Mesenteric fat pad (tissue), 1 donor: ENCODE data around the gene SHISA7. TPM values are rescaled to one million over a fixed set of nuclear protein-coding genes. Genes with fewer than 3 reads are reported as not detected.
"Not testable (repeated sequence)": the region's sequence is repeated elsewhere in the genome, so short reads cannot be mapped to it uniquely, and the experiment has no call there.

Source experiments
- DNase-seq: peaks from one replicate; pipeline ENCODE4 v3.0.0-alpha.2; 2020; ENCODE audit warnings: low spot score
- total RNA-seq: library from RNA; stranded (reverse); fragmentation: NEBNext Ultra II Directional; extraction: Animal tissue kit (Norgen Biotek cat#: 25700); gene quantifications from one replicate; pipeline ENCODE4 v1.2.1, GENCODE V29; 2021
- donor health status: DM: yes; HTN: yes; CAD: no.

Gene SHISA7
- total RNA-seq, 1 donor from 2014 or later = not detected

DNA sequence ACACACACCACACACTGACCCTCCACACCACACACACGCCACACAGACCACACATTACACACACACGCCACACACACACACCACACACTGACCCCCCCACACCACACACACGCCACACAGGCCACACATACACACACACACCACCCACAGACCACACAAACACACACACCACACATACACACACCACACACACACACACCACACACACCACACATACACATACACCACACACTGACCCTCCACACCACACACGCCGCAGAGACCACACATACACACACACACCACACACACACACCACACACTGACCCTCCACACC, 5.0 kb upstream of the SHISA7 start:
- not testable (repeated sequence) for DNase-seq

DNA sequence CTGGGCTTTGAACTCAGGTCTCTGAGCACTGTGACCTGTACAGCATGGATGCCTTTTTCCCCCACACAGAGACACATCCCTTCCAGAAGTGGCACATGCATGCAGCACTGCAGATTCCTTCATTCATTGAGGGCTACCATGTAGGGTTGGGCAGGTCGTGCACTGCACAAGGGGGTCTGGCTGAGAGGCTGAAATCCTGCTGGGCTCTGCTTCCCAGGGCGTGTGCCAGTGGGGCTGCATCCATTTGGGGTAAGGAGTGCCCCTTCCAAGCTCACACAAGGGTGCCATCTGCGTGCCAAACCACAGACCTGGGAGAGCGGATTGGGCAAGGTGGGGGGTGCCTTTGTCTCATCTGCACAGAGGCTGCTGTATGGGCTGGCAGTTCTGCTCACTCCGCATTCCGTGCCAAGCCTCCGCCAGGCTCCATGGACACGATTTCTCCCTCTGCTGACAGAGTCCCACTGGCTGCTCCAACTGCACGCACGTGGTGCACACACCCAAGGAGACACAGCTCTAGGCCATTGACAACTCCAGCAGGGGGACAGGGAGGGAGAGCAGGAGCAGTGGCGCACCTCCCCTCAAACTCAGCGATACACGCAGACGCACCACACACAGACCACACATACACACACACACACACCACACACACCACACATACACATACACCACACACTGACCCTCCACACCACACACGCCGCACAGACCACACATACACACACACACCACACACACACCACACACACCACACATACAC, 4.5 kb upstream of the SHISA7 start:
- no peak for DNase-seq

DNA sequence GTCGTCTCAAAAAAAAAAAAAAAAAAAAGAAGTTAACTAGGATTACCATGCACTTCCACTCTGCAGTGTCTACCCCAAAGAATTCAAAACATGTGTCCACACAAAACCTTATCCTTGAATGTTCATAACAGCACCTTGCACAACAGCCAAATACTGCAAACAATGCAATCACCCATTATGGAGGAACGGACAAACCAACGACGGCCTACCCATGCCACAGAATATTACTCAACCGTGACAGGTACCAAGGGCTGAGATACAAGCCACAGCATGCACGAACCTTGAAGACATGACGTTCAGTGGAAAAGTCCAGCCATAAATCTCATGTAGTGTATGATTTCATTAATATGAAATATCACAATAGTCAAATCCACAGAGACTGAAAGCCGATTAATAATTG, 3.0 kb upstream of the SHISA7 start:
- DNase-seq = no peak

DNA sequence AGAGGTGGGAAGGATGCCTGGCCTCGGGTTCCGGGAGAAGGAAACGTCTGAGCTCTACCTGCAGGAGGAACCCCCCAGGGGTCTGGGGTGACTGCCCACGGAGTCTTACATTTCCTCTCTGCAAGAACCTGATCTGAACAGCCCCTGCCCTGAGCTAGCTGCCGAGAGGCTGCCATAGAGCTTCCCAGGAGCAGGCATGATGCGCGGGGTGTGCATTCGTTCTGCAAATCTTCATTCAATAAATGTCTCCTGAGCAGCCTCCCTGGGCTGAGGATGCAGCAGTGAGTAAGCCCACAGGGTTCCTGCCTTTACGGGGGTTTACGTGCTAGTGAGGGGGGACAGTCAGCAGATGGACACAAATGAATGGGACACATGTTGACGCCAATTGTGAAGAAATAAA, 1.5 kb upstream of the SHISA7 start:
- DNase-seq = no peak

DNA sequence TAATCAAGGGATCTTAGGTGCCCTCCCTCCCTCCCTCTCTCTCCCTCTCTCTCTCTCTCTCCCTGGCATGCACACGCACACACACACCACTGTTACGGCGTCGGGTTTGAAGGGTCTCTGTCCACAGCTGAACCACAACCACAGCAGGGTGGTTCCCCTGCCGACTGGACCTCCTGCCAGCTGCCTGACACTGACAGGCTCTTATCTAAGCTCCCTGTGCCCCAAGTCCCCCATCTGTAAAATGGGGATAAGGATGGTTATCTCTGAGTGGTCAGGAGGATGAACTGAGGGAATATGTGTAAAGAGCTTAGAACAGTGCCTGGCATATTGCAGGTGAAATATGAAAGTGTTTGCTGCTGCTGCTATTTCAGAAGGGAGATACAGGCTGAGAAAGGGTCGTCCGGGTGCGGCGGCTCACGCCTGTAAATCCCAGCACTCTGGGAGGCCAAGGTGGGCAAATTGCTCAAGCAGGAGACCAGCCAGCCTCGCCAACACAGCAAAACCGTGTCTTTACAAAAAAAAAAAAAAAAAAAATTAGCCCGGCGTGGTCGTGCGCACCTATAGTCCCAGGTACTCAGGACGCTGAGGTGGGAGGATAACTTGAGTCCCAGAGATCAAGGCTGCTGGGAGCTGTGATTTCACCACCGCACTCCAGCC, 852 bp upstream of the SHISA7 start:
- DNase-seq = no peak

DNA sequence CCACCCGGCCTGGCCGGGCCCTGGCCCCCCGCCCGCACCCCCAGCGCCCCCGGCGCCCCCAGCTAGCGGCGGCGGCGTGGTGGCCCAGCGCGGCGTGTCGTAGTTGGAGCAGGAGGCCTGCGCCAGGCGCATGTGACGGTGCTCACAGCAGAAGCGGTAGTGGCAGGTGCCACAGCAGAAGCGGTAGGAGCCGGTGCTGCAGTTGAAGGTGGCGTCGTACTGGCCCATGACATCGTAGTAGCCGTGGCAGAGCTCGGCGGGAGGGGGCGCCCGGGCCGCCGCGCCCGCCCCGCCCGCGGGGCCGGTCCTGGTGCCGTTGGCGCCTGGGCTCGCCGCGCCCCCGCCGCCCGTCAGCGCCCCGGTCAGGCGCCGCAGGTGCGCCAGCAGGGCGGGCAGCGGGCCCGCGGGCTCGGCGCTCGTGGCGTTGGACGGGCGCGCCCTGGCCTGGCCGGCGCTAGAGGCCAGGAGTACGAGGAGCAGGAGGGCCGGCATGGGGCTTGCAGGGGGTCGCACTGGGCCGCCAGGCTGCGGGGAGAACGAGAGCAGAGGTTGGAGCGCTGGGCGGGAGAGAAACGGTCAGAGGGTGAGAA, 633 bp downstream of the SHISA7 start:
- no peak for DNase-seq

DNA sequence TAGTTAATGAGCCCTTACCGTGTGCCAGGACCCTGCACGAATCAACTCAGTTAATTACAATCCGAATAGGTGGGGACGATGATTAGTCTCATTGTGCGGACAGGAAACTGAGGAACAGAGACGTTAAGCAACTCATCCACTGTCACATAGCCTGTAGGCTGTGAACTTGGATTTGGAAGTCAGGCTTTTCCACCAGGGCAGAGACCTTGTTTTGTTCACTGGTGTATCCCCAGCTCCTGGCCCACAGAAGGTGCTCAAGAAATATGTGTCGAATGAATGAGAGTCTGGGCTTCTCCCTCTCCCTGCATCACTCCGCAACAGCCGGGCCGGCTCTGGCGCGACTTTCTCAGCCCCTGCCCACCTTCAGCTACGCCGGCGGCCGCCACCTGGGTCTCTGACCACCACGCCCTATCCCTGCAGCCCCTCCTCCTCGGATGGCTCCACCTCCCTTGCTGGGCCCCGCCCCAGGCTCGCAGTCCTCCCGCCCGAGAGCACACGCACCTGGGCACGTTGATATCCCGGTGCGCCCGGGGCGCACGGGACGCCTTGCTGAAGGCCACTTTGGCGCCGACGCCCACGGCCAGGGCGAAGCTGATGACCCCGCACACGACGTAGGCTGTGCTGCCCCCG, 1.3 kb downstream of the SHISA7 start:
- no peak for DNase-seq

DNA sequence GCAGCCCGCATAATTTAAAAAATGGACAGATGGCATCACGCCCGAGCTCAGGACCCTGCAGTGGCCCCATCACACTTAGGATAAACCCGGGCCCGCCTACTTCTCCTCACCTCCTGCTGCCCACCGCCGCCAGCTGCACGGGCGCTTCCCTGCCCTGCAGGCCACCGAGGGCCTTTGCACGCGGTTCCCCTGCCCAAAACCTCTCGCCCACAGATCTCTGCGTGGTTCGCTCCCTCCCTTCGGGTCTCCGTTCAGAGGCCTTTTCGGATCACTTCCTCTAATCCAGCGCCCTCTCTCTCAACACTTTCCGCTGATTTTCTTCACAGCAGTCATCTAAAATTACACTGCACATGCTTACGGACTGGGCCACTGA, 1.8 kb downstream of the SHISA7 start:
- no peak for DNase-seq

DNA sequence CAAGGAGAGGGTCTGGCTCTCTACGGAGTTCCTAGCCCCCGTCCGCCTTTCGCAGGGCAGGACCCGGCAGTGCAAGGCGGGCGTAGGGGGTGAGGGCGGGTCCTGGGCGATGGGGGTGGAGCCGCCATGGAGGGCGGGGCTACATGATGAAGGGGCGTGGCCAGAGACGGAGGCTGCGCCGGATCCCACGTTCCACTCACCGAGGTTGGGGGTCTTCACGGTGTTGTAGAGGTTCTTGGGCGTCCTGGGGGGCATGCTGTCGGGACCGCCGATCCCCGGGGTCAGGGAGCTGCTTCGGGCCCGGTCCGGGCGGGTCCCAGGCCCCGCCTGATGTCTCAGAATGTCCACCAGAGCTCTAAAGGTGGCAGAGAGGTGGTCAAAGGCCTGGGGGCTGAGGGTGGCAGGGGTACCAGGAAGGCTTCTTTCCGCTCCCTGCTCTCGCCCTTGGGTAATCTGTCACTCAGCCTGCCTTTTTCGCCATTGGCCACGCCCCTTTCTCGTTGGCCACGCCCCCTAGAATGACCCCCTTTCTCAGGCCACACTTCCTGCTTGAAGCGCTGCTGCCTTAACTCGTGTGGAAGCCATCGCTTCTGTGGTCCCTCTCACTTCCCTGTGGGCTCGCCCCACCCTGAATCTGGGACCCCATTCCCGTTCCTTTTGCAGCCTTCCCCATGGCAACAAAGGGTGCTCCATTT, 2.5 kb downstream of the SHISA7 start:
- no peak for DNase-seq

DNA sequence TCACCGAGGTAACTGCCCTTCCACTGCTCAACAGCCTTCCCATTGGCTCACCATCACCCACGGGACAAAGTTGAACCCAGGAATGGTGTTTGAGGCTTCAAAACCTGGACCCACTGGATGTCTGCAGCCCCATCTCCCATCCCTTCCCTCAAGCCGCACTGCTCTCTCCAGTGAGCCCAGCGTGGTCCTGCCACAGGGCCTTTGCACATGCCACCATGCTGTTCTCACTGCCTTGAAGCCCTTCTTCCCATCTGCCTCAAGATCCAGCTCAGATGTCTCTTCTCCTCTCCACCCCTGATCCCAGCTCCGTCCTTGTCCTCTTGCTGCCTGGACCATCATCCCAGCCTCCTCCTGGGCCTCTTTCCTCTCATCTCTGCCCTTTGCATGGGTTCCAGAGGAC, 4.0 kb downstream of the SHISA7 start:
- DNase-seq = no peak

DNA sequence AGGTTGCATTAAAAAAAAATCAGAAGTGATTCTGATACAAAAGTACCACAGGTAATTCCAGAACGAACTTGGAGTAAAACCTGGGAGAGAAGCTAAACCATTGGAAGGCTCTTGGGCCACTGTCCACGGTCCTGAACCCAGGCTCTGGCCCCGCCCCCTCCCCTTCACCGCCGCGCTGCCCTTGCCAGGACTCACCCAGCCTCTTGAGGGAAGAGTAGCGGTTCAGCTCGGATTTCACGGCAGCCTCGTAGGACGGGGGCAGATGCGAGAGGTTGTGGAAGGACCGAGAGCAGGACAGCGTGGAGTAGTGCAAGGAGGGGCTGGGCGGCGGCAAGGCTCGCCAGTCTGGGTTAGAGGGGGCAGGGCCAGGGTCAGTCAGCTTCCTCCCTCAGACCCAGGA, 5.7 kb downstream of the SHISA7 start:
- no peak for DNase-seq

DNA sequence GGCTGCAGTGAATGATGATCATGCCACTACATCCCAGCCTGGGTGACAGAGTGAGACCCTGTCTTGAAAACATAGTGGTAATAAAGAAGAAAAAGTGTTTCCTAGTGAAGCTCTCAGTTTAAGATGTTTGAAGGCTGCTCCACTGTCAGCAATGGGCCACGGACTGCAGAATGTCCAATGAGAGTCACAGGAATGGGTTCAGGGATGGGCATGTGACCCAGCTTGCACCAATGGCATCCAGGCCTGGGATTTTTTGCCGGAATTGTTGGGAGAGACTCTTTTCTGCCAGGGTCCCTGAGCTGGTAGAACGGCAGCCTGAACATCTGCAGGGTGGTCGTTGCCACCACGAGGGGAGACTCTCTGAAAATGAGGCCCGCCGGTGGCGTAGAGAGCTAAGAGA, 6.3 kb downstream of the SHISA7 start:
- DNase-seq = no peak

DNA sequence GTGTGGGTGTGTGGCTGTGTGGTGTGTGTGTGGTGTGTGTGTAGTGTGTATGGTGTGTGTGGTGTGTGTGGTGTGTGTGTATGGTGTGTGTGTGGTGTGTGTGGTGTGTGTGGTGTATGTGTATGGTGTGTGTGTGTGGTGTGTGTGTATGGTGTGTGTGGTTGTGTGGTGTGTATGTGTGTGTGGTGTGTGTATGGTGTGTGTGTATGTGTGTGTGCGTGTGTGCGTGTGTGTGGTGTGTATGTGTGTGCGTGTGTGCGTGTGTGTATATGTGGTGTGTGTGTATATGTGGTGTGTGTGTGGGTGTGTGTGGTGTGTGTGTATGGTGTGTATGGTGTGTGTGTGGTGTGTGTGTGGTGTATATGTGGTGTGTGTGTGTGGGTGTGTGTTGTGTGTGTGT, 8.1 kb downstream of the SHISA7 start:
- no peak for DNase-seq

DNA sequence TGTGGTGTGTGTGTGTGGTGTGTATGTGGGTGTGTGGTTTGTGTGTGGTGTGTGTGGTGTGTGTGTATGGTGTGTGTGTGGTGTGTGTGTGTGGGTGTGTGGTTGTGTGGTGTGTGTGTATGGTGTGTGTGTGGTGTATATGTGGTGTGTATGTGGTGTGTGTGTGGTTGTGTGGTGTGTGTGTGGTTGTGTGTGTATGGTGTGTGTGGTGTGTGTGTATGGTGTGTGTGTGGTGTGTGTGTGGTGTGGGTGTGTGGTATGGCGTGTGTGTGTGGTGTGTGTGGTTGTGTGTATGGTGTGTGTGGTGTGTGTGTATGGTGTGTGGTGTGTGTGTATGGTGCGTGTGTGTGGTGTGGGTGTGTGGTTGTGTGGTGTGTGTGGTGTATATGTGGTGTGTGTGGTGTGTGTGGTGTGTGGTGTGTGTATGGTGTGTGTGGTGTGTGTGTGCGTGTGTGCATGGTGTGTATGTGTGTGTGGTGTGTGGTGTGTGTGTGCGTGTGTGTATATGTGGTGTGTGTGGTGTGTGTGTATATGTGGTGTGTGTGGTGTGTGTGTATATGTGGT, 8.7 kb downstream of the SHISA7 start:
- no peak for DNase-seq

DNA sequence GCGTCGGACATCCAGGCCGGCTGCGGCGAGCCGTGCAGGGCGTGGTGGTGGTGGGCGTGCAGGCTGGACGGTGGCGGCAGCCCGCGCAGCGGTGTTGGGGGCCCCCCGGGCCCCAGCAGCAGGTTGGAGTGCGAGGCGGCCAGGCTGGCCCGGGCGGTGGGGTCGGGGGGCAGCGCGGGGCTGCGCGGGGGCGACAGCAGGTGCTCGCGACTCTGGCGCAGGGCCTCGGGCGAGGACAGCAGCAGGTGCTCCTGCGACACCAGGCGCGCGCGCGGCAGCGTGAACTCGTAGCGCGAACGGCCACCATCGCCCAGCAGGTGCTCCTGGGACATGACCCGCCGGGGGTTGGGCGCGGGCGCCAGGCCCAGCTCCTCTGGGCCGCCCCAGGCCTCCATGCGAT, 9.8 kb downstream of the SHISA7 start:
- no peak for DNase-seq

DNA sequence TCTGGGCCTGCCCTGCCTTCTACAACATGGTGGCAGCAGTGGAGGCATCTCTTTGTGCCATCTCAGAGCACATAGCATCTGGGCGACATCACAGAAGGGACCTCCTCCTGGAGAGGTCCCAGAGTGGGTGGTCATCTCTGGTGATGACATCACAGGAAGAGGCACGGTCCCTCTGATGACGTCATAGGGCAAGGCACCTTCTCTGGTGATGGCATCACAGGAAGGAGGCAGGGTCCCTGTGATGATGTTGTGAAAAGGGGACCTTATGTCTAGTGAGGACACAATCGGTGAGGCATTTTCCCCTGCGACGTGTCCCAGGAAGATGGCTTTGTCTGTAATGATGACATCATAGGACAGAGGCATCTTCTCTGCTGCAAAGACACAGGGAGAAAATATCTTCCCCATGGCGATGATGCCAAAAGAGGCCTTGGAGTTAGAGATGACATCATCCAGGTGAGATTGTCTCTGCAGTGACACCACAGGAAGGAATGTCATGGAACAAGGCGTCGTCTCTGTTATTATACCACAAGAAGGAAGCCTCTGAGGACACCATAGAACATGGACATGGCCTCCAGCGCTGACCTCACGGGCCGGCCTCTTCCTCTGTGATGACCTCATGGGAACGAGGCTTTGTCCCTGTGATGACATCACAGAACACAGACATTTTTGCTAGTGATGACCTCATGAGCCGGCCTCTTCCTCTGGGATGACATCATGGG, 10.7 kb downstream of the SHISA7 start:
- no peak for DNase-seq

DNA sequence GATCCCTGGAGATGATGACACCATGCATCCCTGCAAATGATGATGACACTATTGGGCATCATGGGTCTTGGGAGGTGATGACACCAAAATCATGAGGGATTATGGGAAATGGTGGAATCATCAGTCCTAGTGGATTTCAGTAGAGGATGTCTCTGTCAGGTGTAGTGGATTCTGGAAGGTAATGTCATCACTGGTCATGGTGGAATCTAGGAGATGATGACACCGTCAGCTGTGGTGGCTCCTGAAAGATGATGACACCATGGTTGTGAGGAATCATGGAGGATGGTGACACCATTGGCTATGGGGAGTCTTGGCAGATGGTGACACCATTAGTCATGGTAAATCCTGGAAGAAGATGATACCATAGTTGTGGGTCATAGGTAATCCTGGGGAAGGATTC, 11.9 kb downstream of the SHISA7 start:
- DNase-seq = no peak

DNA sequence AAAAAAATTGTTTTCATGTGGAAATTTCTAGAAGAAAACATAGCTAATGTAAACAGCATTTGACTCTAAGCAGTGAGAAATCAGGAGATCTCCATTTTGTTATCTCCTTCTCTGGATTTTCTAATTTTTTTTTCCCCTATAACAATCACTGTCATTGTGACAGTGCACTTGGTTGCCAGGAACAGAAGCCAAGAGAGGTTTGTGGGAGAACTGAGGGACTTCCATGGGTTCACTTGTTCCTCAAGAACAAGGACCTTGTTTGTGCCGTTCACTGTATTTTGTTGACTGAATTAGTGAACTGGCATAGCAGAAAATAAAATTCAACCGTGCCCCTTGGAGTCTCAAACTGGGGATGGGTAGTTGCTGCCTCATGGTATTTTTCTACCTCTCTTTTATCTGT, 17.1 kb downstream of the SHISA7 start:
- DNase-seq = no peak

DNA sequence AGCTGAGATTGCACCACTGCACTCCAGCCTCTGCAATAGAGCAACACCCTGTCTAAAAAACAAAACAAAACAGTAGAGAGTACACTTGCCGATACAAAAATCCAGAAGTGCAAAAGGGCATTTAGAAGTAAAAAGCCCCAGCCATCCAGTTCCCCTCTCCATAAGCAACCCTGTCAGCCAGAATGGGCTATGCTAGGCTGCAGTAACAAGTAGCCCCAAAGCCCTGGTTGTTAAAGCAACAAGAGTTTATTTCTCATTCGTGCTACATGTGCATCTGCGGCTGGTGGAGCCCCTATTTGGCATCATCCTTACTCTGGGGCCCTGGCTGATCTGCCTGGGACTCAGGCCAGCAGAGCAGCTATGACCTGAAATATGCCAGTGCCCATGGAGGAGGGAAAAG, 18.6 kb downstream of the SHISA7 start:
- DNase-seq = no peak

DNA sequence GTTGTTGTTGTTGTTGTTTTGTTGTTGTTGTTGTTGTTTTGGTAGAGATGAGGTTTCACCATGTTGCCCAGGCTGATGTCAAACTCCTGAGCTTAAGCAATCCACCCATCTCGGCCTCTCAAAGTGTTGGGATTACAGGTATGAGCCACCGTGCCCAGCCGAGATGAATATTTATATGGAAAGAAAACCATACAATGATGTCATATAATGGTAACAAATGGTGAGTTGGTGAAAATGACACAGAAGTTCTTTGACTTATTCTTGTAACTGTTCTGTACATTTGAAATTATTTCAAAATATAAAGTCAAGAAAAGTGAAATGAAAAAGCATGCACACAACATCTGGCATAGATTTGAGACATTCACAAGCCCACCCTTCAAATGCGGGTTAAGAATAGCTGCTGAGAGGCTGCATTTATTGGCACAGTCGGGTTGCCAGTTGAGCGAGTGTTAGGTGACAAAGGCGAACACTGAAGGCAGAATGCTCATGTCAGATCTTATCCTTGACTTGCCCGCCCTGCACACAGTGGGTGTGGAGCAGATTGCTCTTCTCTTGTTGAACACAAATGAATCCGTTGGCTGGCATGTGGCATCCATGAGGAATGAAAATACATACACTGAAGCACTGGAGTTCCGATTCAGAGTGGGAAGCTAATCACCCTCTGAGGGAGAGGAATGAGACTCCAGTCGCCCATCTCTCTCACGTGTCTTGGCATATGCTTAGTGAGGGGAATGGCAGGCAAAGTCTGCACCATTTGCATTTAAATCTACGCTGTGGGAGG, 19.7 kb downstream of the SHISA7 start:
- DNase-seq = no peak
